GM12873 (cell line): Measurements from ENCODE around the gene DCTN2.

Experiments used
- CTCF ChIP-seq: IDR thresholded peaks from 2 replicates; pipeline ENCODE4 v1.5.1; 2012; ENCODE audit warnings: low read depth, mild to moderate bottlenecking, moderate library complexity, low read length, control low read depth; ENCODE audit not compliant: insufficient read depth; ENCODE audit errors: missing control alignments

The DCTN2 gene

GRCh38 chr12:57534991-57535543, 11.9 kb downstream of the DCTN2 start:
- TF ChIP-seq CTCF, result no peak

GRCh38 chr12:57534250-57534649, 12.7 kb downstream of the DCTN2 start:
- no peak for TF ChIP-seq CTCF

- no peak for TF ChIP-seq CTCF
Measured at GRCh38 chr12:57533108-57533507, 13.9 kb downstream of the DCTN2 start.

GRCh38 chr12:57531836-57532235, 15.2 kb downstream of the DCTN2 start:
- no peak for TF ChIP-seq CTCF

GRCh38 chr12:57530396-57531142, 16.4 kb downstream of the DCTN2 start:
- no peak for TF ChIP-seq CTCF

- TF ChIP-seq CTCF, result no peak
Measured at GRCh38 chr12:57529831-57530230, 17.2 kb downstream of the DCTN2 start.

- no peak for TF ChIP-seq CTCF
Measured at GRCh38 chr12:57528831-57529555, 18.0 kb downstream of the DCTN2 start.
